WERI-Rb-1 (cell line): ENCODE measurements around the gene NRTN.
A peak's percentile ranks its signal among the peaks of the same experiment; 100 is the strongest.

Experiments used
- DNase-seq: peaks from one replicate; pipeline ENCODE4 v3.0.0-alpha.2; 2020
- H3K27ac ChIP-seq: fragments of 250-450 bp; sonication (Bioruptor Pico); 2 replicates; pipeline ENCODE4 v1.5.1; 2020; ENCODE audit warnings: mild to moderate bottlenecking, moderate library complexity
- H3K27me3 ChIP-seq: fragments of 250-450 bp; sonication (Bioruptor Pico); 2 replicates; pipeline ENCODE4 v1.5.1; 2021; ENCODE audit warnings: mild to moderate bottlenecking, low read depth, moderate library complexity; ENCODE audit not compliant: insufficient read depth, severe bottlenecking
- H3K36me3 ChIP-seq: fragments of 250-450 bp; sonication (Bioruptor Pico); 2 replicates; pipeline ENCODE4 v1.5.1; 2020; ENCODE audit warnings: mild to moderate bottlenecking, moderate library complexity
- H3K4me3 ChIP-seq: 2 replicates; pipeline ENCODE4 v1.5.1; 2011; ENCODE audit warnings: low read depth, mild to moderate bottlenecking, control low read depth, low read length
- H3K9me3 ChIP-seq: fragments of 250-450 bp; sonication (Bioruptor Pico); 2 replicates; pipeline ENCODE4 v1.5.1; 2021; ENCODE audit warnings: mild to moderate bottlenecking, moderate library complexity; ENCODE audit not compliant: severe bottlenecking
- CTCF ChIP-seq: IDR thresholded peaks from 2 replicates; pipeline ENCODE4 v1.5.1; 2011; ENCODE audit warnings: low read depth, mild to moderate bottlenecking, control low read depth, inconsistent platforms, low read length

The NRTN gene

GRCh38 chr19:5821521-5822180 lies 16.8 kb downstream of the NRTN start:
- no peak for DNase-seq
- no peak for TF ChIP-seq CTCF
- Histone ChIP-seq H3K9me3 (no peaks in the 10 kb centered on the region), H3K4me3 (no peak overlapping the region), H3K36me3 (no peaks in the 10 kb centered on the region), H3K27ac (no peak overlapping the region), H3K27me3 (no peaks in the 10 kb centered on the region)

GRCh38 chr19:5822181-5822844 lies 17.4 kb downstream of the NRTN start:
- H3K27me3 ChIP-seq: no peaks in the 10 kb centered on the region
- TF ChIP-seq CTCF: no peak
- H3K36me3 ChIP-seq: no peaks in the 10 kb centered on the region
- H3K27ac ChIP-seq: no peak overlapping the region
- no peak for DNase-seq
- no peak overlapping the region for H3K4me3 ChIP-seq
- H3K9me3 ChIP-seq: no peaks in the 10 kb centered on the region

GRCh38 chr19:5823579-5824281 lies 18.9 kb downstream of the NRTN start:
- Histone ChIP-seq H3K27me3 (no peaks in the 10 kb centered on the region), H3K36me3 (no peaks in the 10 kb centered on the region), H3K9me3 (no peaks in the 10 kb centered on the region), H3K27ac (no peak overlapping the region), H3K4me3 (no peak overlapping the region)
- no peak for DNase-seq
- TF ChIP-seq CTCF: peak; percentile 36

GRCh38 chr19:5824751-5825150 lies 19.9 kb downstream of the NRTN start:
- peak; percentile 76 for DNase-seq
- Histone ChIP-seq H3K27me3 (no peaks in the 10 kb centered on the region), H3K27ac (no peak overlapping the region), H3K4me3 (no peak overlapping the region), H3K36me3 (no peaks in the 10 kb centered on the region), H3K9me3 (no peaks in the 10 kb centered on the region)
- TF ChIP-seq CTCF: no peak

GRCh38 chr19:5825178-5825577 lies 20.3 kb downstream of the NRTN start:
- no peak overlapping the region for H3K4me3 ChIP-seq
- H3K36me3 ChIP-seq: no peaks in the 10 kb centered on the region
- no peak overlapping the region for H3K27ac ChIP-seq
- no peaks in the 10 kb centered on the region for H3K27me3 ChIP-seq
- H3K9me3 ChIP-seq: no peaks in the 10 kb centered on the region
- no peak for TF ChIP-seq CTCF
- no peak for DNase-seq
